NCI-H748 (cell line): ENCODE data around the gene CRYBG1.

Source experiments
- DNase-seq: peaks from one replicate; lab custom pipeline; 2025; ENCODE audit not compliant: unreplicated experiment; lab: John Stamatoyannopoulos, UW

CRYBG1 gene

DNA sequence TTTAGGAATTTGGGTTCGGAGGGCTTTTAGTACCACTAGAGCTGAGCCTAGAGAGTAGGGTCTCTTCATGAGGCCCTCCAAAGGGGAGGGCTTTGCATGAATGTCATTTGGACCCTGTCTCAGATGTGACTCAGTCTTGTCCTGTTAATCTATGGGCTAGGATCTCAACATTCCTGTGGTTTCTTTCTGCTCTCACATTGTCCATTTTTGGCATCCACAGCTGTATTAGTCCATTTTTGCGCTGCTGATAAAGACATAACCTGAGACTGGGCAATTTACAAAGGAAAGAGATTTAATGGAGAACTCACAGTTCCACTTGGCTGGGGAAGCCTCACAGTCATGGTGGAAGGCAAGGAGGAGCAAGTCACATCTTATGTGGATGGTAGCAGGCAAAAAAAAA is 61.0 kb downstream of the CRYBG1 start:
- DNase-seq: no peak

DNA sequence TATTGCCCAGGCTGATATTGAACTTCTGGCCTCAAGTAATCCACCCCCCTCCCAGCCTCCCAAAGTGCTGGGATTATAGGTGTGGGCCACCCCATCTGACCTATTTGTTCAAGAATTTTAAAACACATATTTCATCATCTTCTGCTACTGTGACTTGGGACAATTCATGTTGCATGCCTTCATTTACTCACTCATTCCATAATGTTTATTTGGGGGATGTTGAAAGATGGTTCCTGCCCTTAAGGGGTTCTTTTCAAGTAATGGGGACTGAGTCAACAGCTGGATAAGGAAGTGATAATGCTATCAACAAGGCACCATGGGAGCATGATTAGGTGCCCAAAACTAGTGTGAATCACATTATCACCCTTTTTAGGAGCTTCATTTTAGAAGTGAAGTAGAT is 62.0 kb downstream of the CRYBG1 start:
- DNase-seq: no peak

DNA sequence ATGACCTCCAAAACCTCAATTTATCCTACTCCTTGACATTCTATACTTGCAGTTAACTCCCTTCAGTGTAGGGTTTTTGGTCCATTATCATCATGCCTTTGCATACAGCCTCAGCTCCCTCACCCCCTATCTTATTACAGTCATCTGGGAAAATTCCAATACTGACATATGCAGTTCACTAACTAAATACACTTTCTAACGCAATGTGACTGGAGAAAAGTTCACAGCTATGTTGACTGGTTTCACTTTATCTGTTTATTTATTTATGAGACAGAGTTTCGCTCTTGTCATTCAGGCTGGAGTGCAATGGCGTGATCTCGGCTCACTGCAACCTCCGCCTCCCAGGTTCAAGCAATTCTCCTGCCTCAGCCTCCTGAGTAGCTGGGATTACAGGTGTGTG is 64.9 kb downstream of the CRYBG1 start:
- no peak for DNase-seq

DNA sequence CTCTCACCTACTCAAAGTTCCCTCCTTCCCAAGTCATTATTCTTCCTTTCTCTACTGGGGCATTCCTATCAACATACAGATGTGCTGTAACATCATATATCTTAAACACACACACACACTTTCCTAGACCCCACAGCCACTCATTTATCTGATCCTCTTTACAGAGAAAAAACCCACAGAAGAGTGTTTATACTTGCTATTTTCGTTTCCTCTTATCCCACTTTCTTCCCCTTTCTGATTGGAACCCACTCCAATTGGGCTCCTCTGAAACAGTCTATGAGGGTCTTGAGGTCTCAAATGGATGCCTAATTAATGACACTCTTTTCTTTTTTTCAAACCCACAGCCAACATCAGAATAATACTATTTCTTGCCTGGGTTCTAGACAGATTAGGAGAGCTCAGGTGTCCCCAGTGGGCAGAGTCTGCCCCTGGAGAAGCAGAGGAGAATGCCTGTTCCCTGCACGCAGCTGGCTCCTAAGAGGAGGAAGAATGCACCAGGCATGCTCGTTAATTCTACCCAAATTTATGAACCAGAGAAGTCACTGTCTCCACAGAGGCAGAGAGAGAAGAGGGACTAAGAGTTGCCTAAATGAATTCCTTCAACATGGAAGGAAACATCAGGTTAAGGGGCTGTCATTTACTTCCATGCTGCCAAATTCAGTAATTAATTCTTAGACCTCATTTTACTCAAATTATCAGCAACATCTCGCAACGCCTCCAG is 65.9 kb downstream of the CRYBG1 start:
- DNase-seq: no peak

DNA sequence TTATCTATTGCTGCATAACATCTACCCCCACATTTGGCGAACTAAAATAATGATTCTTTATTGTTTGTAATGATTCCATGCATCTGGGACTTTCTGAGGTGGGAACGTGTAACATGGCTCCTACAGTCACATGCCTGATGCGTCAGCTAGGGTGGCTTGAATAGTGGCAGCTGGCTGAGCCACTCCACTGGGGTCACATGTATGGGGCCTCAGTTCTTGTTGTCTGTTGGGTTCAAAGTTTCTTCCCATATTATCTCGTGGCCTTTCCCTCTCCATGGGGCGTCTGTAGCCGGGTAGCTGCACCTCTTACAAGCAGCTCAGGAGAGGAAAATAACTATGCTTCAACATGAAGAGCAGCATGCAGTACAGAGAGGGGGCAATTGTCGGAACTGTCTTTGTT is 69.9 kb downstream of the CRYBG1 start:
- DNase-seq: no peak

DNA sequence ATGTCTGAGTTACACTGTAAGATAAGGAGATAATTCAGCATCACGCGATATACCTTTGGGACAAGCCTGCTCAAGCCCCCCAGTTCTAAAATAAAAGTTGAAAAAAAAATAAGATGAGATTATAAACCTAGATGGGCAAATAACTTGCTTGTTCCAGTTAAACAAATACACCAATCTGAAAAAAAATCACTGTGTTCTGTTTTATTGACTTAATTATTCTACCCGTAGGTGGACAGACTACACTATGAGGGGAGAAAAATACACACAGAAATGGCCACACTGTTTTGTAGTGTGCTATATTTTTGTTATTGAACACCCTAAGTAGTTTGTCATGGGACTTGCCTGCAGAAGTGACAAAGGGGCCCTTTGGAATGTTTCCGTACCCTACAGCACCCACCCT is 70.9 kb downstream of the CRYBG1 start:
- DNase-seq: no peak

DNA sequence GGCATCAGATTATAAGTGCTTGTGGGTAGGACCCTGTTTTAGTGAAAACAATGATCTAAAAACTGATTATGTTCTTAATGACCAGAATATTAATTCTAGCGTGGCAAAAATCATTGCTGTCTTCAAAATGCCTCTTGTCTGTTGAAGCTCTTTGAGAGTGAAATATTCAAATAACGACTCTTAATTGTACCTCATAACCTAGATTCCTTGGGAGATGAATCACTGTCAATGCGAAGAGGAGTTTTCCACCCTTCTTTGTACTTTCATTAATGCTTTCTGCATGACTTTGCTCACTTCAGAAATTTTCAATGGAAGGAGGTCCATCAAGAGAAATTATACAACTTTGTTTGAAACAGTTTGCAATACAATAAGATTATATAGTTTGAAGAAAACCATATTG is 71.5 kb downstream of the CRYBG1 start:
- DNase-seq: no peak

DNA sequence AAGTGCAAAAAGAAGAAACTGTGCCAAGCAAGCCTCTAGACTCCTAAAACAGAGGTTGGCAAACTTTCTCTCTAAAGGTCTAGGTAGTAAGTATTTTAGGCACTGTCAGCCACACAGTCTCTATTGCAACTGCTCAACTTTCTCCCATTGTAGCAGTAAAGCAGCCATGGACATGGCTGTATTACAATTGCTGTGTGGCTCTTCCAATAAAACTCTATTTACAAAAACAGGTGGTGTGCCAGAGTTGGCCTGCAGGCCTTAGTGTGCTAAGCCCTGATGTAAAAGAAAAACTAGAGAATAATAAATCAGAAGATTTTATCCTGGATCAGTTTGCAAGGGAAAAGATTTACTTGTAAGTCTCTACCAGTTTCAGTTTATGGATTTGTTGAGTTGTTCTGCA is 74.0 kb downstream of the CRYBG1 start:
- no peak for DNase-seq

DNA sequence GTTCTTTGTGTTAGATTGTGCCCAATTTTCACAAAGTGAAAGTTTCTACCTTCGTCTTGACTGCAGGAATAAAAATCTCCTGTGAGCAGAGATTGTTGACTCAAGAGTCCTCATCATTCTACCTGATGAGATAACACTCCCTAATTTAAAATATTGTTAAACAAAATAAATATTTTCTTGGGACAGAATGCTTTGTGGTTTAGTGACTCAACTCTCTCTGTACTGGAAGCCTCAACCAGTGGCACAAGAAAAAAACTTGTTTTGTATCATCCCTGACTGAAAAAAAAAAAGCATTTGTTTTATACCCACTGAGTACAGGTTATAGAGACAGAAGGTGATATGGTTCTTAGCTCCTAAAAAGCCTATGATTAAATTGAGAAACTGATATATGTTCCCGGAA is 78.9 kb downstream of the CRYBG1 start:
- DNase-seq: no peak

DNA sequence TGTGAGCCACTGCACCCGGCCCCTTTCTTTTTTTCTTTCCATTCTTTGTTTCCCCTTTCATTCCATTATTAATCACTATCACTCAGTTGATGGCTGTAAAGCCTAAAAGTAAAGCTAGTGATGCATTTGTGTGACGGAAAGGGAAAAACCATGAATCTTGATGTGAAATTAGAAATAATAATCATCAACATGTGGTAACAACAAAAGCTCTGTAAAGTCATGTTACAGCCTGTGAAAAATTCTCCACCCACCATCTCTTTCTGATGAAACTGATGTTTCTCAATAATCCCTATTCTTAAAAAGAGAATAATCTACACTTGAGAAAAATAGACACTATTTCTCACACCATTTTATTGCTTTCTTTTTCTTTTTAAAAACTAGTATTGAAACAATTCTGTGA is 80.0 kb downstream of the CRYBG1 start:
- DNase-seq: no peak

DNA sequence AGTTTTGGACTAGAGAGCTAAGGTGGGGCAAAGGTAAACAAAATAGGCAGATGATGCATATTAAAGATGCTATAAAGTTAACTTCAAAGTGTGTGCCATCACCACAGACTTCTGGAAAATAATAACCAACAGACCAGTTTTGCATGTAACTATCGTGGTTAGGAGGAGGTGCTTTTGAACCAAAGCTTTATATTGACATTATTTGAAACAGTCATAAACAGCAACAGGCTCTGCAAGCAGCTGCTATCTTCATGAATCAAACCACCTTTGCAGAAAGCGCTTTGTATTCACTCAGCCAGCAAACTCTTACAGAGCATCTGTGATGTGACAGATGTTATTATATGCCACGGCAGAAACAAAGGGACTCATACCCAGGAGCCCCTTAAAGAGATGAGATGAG is 81.9 kb downstream of the CRYBG1 start:
- DNase-seq: peak; percentile 79

DNA sequence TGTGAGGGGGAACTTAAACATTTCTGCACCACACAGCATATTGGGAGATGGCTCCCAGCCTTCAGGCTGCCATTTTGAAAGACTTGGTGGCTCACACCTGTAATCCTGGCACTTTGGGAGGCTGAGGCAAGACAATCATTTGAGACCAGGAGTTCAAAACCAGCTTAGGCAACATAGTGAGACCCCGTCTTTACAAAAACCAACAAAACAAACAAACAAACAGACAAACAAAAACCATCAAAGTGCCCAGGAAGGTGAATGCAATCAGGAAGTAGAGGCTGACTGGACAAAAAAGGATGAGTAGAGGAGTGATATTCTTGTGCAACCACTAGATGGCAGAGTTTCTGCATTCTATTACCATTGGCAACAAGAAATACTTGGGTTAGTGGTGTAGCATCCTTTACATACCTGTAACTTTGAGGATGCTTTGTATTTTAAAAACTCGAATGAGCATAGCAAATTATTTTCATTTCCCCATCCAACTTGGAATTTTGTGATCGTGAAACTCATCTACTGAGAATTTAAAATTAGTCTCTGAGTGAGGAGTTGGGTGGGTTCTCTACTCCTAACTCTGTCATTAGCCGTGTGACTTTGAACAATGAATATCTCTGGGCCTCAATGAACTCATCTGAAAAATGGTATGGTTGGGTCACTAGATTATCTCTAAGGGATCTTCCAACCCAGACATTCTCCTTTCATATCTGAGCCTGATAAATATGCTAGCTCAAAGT is 84.4 kb downstream of the CRYBG1 start:
- peak; percentile 78 for DNase-seq

DNA sequence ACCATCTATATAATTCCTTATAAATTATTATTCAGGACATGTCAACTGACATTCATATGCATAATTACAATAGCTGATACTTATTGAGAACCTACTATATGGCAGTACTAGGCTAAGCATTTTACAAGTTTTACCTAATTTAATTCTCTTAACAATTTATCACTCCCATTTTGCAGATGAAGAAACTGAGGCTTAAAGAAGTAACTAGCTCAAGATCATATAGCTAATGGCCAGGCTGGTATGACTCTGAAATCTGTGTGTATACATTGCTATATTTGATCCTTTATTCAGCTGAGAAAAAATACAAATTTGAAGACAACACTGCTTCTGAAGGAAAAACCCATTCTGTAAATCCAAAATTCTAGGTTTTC is 85.0 kb downstream of the CRYBG1 start:
- DNase-seq: no peak

DNA sequence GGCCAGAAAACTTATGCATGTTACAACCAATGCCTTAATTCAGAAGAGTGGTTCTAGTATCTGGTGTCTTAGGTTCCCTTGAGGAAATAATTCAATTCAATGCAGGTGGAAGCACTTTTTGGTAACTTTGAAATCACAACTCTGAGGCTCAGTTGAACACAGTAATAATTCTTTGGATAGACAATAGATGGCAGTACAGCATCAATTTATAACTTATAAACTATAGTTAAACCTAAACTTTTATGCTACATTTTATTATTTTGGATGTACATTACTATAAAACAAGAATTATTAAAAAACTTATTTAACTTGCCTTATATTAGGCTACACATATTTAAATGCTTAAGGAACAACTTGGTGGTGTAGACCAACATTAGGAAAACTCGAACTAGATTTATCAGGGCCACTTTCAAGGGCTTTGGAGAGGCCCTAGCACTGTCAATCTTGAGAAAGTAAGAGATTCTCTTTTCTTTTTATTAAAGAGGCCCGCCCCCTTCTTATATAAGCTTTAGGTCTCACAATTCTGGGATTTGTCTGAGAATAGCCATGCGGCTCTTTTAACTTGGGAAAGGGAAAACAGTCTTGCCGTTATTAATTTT is 85.9 kb downstream of the CRYBG1 start:
- peak; percentile 40 for DNase-seq

DNA sequence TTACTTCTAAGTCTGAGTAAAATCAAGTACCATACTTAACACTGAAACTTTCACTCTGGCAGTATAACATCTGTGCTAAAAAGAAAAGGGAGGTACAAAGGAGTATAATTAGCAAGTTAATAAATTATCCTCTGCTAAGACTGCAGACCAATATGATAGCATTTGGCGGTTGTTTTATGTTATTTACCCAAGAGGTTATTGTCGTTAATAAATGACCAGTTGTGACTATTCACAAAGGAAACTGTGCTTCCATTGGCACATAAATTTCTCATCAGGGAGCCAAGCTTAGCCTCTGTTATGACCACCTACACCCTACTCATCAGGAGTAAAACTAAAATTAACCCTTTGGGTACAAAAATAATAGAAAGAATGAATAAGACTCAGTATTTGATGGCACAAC is 86.5 kb downstream of the CRYBG1 start:
- DNase-seq: peak; percentile 70

DNA sequence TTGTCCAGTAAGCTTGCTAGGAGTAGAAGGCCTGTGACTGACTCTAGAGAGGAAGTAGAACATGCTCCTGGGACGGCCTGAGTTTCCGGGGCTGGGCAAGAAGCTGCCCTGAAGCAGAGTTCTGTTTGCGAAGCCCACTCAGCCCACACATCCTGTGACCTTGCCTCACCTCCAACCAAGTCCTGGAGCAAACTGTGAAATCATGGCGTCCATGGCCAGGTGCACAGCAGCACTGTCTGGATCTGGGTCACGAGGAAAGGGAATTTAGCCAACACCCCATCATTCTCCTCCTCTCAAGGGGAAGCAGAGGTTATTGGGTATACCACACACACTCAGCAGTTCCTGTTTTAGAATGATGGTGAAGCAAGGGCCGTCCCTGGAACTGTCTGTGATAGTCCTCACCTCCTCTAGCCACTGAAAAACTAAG is 87.5 kb downstream of the CRYBG1 start:
- DNase-seq: no peak

DNA sequence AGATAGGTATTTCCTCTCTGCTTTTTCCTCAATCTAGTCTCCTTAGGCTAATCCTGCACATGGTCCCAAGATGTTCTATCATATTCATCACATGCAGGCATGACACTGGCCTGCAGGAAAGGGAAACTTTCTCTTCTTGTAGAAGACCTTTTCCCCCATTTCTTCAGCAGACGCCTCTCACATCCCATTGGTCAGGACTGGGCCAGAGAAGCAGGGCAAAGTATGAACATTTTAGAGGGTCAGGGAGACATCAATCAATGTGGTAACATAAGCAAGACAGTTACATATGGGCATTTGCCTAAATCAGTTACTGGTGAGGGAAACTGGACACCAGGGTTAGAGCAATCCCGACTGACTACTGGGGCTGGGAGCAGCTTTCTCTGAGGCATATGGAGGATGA is 90.1 kb downstream of the CRYBG1 start:
- no peak for DNase-seq

DNA sequence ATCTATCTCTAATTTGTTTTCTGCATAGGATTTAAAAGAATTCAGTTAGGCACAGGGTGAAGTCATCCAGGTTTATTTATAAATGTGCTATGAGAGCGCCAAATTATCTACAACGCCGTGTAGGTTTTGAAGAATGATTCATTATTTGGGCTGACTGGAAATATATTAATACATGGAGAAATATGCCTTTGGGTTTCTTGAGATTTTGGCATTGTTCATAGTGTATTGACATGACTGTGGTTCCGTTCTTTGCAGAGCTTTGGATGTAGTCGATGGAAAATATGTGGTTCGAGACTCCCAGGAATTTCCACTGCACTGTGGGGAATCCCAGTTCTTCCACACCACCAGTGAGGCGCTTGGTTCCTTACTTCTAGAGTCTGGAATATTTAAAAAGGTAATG is 90.9 kb downstream of the CRYBG1 start:
- DNase-seq: no peak

DNA sequence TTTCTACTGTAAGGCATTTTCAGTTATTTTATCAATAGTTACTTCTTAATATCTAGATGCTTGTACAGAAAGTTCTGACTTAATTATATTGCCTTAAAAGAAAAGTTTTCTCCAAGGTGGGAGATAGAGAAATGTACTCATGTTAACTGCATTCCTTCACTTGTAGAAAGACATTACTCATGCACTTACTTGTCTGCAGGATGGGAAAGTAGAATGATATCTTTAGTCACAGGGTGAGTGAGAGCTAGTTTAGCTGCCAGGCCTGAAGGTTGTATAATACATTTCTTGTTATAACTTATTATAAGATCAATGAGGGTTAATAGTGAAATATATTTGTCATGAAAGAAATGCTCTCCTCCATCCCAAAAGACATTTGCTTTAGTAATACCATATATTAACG is 92.1 kb downstream of the CRYBG1 start:
- no peak for DNase-seq

DNA sequence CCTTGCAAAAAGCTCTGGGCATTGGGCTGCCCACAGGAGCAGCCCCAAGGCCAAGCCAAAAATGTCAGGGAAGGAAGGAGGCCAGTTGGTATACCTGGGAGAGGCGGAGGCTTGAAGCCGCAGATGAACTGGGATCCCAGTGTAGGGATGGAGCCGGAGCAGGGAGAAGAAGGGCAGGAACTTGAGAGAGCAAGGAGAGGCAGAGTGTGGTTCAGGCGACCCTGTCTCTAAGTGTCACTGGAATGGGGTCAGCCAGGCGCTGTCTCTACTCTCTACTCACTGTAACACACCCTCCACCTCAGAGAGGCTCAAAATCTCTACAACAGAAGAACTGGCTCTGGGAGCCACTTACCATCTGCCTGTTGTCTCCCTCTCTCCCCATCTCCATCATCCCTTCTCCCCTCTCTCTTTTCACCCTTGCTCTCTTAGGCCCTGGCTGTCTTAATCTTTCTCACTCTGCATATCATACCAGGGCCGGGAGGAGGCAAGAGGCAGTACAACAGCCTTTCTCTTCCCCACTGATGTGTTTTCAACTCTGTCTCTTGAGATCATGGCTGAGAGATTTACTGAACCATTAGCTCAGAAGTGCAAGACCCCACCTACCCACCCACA is 93.3 kb downstream of the CRYBG1 start:
- DNase-seq: no peak

DNA sequence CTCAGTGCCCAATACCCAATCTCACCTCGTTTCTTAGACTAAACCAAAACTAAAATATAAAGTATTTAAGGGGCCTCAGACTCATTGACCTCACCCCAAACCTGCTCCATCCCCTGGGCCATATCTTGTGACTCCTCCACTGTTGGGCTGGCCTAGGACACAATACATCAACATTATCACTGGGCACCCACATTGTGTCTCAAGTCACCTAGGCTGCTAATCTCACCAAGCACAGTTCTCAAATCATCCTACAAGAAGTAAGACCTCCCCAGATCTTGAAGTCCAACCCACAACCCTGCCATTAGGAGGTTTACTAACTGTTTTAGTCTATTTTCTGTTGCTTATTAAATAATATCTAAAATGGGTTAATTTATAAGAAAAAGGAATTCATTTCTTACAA is 96.2 kb downstream of the CRYBG1 start:
- DNase-seq: no peak
